ENCODE measurements around the gene CDK3.

CDK3 gene

DNA sequence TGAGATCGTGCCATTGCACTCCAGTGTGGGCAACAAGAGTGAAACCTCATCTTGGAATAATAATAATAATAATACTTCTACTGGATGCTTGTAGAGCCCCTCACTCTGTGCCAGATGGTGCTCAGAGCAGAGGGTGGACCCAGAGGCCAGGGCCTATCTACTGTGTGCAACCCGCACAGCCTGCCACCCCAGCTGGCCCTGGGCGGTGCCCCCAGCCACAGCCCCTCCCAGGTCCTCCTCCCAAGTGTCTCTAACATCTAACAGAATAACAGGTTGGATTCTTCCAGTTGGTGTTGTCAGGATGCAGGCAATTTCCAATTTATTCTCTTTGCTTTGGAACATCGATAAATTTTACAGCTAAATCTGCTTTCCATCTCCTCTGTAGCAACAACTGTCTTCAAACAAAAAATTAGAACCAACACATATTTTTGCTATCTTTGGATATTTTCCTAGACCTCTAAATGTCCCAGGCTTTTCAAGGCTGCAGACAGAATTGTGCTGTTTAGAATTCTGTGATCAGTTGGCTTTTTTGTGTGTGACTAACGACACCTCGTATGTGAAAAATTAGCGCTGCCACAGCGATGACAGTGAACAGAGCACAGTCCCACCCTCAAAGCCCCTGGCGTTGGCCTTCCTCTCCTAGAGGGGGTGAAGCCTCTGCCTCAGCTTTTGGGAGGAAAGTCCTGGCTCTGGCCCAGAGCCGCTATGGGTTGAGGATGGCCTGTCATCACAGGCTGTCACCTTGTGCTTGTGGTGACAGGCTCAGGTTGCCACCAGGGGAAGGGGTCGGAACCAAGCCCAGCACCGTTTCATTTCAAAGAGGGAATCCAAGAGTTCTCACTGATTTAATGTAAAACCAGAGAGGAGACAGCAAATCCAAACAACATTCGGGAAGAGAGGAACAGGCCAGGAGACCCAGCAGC is 34.0 kb downstream of the CDK3 start:
- TF ChIP-seq EP300 (IDR thresholded peaks at IDR 0.05; ENCODE audit: borderline replicate concordance): no peak
- no peak for TF ChIP-seq TAF1 (IDR thresholded peaks at IDR 0.05; ENCODE audit: low read depth)
- TF ChIP-seq, protein P1, sequence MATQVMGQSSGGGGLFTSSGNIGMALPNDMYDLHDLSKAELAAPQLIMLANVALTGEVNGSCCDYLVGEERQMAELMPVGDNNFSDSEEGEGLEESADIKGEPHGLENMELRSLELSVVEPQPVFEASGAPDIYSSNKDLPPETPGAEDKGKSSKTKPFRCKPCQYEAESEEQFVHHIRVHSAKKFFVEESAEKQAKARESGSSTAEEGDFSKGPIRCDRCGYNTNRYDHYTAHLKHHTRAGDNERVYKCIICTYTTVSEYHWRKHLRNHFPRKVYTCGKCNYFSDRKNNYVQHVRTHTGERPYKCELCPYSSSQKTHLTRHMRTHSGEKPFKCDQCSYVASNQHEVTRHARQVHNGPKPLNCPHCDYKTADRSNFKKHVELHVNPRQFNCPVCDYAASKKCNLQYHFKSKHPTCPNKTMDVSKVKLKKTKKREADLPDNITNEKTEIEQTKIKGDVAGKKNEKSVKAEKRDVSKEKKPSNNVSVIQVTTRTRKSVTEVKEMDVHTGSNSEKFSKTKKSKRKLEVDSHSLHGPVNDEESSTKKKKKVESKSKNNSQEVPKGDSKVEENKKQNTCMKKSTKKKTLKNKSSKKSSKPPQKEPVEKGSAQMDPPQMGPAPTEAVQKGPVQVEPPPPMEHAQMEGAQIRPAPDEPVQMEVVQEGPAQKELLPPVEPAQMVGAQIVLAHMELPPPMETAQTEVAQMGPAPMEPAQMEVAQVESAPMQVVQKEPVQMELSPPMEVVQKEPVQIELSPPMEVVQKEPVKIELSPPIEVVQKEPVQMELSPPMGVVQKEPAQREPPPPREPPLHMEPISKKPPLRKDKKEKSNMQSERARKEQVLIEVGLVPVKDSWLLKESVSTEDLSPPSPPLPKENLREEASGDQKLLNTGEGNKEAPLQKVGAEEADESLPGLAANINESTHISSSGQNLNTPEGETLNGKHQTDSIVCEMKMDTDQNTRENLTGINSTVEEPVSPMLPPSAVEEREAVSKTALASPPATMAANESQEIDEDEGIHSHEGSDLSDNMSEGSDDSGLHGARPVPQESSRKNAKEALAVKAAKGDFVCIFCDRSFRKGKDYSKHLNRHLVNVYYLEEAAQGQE (IDR thresholded peaks at IDR 0.05; ENCODE audit: low read depth): no peak
- no peak for TF ChIP-seq TEAD4 (IDR thresholded peaks at IDR 0.05)
- TF ChIP-seq NFIC (IDR thresholded peaks at IDR 0.05): no peak
- TF ChIP-seq RAD21 (IDR thresholded peaks at IDR 0.05; ENCODE audit: low read depth): no peak
- no peak for TF ChIP-seq MAX (IDR thresholded peaks at IDR 0.05)
- TF ChIP-seq YY1 (IDR thresholded peaks at IDR 0.05; ENCODE audit: low read depth): no peak
- no peak for TF ChIP-seq CREB1 (IDR thresholded peaks at IDR 0.05; ENCODE audit: low read depth)
- no peak for TF ChIP-seq CEBPB (IDR thresholded peaks at IDR 0.05)
- TF ChIP-seq ZBTB7A (IDR thresholded peaks at IDR 0.05; ENCODE audit: low read depth): no peak
- TF ChIP-seq, protein P2, sequence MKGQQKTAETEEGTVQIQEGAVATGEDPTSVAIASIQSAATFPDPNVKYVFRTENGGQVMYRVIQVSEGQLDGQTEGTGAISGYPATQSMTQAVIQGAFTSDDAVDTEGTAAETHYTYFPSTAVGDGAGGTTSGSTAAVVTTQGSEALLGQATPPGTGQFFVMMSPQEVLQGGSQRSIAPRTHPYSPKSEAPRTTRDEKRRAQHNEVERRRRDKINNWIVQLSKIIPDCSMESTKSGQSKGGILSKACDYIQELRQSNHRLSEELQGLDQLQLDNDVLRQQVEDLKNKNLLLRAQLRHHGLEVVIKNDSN (IDR thresholded peaks at IDR 0.05): no peak
- no peak for TF ChIP-seq EGR1 (IDR thresholded peaks at IDR 0.05)
- no peak for TF ChIP-seq FOXM1 (IDR thresholded peaks at IDR 0.05; ENCODE audit: borderline replicate concordance, low read depth)
- no peak for TF ChIP-seq TCF12 (IDR thresholded peaks at IDR 0.05; ENCODE audit: low read depth)

- TF ChIP-seq CEBPB (IDR thresholded peaks at IDR 0.05) (no peak), YY1 (IDR thresholded peaks at IDR 0.05; ENCODE audit: low read depth) (no peak), MAX (IDR thresholded peaks at IDR 0.05) (no peak), TEAD4 (IDR thresholded peaks at IDR 0.05) (no peak)
- TF ChIP-seq, protein P1 (IDR thresholded peaks at IDR 0.05; ENCODE audit: low read depth): no peak
Measured at GRCh38 chr17:76036497-76037261, 36.0 kb downstream of the CDK3 start.

GRCh38 chr17:76038050-76038449 is 37.4 kb downstream of the CDK3 start:
- TF ChIP-seq FOXM1 (IDR thresholded peaks at IDR 0.05; ENCODE audit: borderline replicate concordance, low read depth) (no peak), MAX (IDR thresholded peaks at IDR 0.05) (no peak), CEBPB (IDR thresholded peaks at IDR 0.05) (no peak), YY1 (IDR thresholded peaks at IDR 0.05; ENCODE audit: low read depth) (no peak), NFIC (IDR thresholded peaks at IDR 0.05) (no peak), TEAD4 (IDR thresholded peaks at IDR 0.05) (no peak), EGR1 (IDR thresholded peaks at IDR 0.05) (no peak), RAD21 (IDR thresholded peaks at IDR 0.05; ENCODE audit: low read depth) (no peak), ZBTB7A (IDR thresholded peaks at IDR 0.05; ENCODE audit: low read depth) (no peak), CREB1 (IDR thresholded peaks at IDR 0.05; ENCODE audit: low read depth) (no peak), EP300 (IDR thresholded peaks at IDR 0.05; ENCODE audit: borderline replicate concordance) (no peak), TCF12 (IDR thresholded peaks at IDR 0.05; ENCODE audit: low read depth) (no peak)
- TF ChIP-seq, protein P1 (IDR thresholded peaks at IDR 0.05; ENCODE audit: low read depth): no peak
- TF ChIP-seq, protein P2 (IDR thresholded peaks at IDR 0.05): no peak

All from Ishikawa (cell line).